Memory B cell (primary cell): ENCODE results near the gene DDTL.
"Not testable (repeated sequence)": the region's sequence is repeated elsewhere in the genome, so short reads cannot be mapped to it uniquely, and the experiment has no call there.

ENCODE experiments used
- ATAC-seq: fragments of 150-1000 bp; cut with Tn5 transposase; 2 replicates; pipeline ENCODE4 v1.10.0; 2021; ENCODE audit warnings: low read depth, mild to moderate bottlenecking, moderate library complexity
- DNase-seq, 2 donors: peaks; one replicate each; pipeline ENCODE4 v3.0.0; 2022; ENCODE audit warnings: low spot score in 2 of 2
- H3K27ac Mint-ChIP-seq: one replicate; pipeline ENCODE4 v1.8.0; 2022; ENCODE audit warnings: mild to moderate bottlenecking, moderate library complexity, mixed read lengths
- H3K27me3 Mint-ChIP-seq: one replicate; pipeline ENCODE4 v1.8.0; 2022; ENCODE audit warnings: mixed read lengths
- H3K36me3 Mint-ChIP-seq: one replicate; pipeline ENCODE4 v1.8.0; 2022; ENCODE audit warnings: mild to moderate bottlenecking, mixed read lengths
- H3K4me1 Mint-ChIP-seq: one replicate; pipeline ENCODE4 v1.8.0; 2022; ENCODE audit warnings: mixed read lengths
- H3K4me3 Mint-ChIP-seq: one replicate; pipeline ENCODE4 v1.8.0; 2022; ENCODE audit warnings: mild to moderate bottlenecking, moderate library complexity, mixed read lengths
- H3K9me3 Mint-ChIP-seq: one replicate; pipeline ENCODE4 v1.8.0; 2022; ENCODE audit warnings: mixed read lengths

Gene DDTL

GRCh38 chr22:23954193-23954990, 12.3 kb upstream of the DDTL start:
- DNase-seq, H3K27me3 Mint-ChIP-seq, H3K36me3 Mint-ChIP-seq, H3K4me3 Mint-ChIP-seq, H3K9me3 Mint-ChIP-seq, H3K27ac Mint-ChIP-seq, H3K4me1 Mint-ChIP-seq, ATAC-seq: not testable (repeated sequence)

DNA sequence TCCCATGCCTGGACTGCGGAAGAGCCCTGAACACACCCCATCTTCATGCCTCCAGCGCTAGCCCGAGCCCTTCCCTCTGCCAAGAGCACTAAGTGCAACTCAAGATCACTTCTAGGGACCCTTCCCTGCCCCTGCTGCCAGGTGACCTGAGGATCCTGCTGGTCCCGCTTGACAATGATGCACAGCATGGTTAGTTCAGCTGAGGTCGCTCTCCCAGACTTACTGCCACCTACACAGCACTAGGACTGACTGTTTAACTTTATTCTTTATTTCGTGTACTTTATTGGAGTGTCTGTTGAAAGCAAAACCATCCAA, 11.7 kb upstream of the DDTL start:
- H3K27ac Mint-ChIP-seq, H3K4me3 Mint-ChIP-seq, H3K27me3 Mint-ChIP-seq, DNase-seq, H3K4me1 Mint-ChIP-seq, H3K36me3 Mint-ChIP-seq, ATAC-seq, H3K9me3 Mint-ChIP-seq: not testable (repeated sequence)

GRCh38 chr22:23955886-23956285, 10.8 kb upstream of the DDTL start:
- not testable (repeated sequence) for H3K4me1 Mint-ChIP-seq, H3K4me3 Mint-ChIP-seq, H3K9me3 Mint-ChIP-seq, ATAC-seq, H3K27me3 Mint-ChIP-seq, H3K36me3 Mint-ChIP-seq, DNase-seq, H3K27ac Mint-ChIP-seq

- DNase-seq (peak; percentile 72 to 90), ATAC-seq (peak; percentile 85)
- H3K4me3 Mint-ChIP-seq, H3K27ac Mint-ChIP-seq, H3K4me1 Mint-ChIP-seq, H3K27me3 Mint-ChIP-seq, H3K36me3 Mint-ChIP-seq, H3K9me3 Mint-ChIP-seq: not testable (repeated sequence)
Measured at GRCh38 chr22:23956301-23956900, 10.3 kb upstream of the DDTL start.

DNA sequence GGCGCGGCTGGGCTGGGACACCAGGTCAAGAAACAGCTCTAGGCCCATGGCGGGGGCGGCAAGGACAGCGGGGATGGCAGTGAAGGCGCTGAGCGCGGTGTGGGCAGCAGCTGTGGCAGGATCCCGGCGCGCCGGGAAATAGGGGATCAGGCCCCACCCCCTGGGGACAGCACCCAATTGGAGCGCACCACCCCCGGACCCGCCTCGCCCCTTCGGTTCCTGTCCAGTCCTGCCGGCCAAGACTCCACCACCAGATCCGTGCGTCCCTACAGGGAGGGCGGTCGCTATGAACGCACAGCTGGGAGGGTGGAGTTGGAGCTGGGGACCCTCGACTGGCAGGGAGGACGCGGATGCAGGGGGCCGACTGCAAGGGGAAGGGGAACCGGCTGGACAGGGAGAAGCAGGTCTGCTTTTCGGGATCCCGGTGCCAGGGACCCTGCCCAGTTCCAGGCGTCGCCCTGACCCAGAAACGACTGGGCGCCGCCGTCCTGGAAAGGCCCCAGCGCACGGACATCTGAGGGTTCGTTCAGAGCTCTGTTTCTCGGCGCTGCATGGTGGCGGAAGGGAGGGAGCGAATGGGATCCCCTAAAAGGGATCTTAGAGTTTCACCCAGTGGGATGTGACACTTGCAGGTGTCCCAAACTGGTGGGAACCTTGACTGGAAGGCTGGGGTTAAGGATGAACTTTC, 5.5 kb upstream of the DDTL start, which contains the start of gene GSTT2B:
TSS of gene GSTT2B (minus strand) at position 112 of the 688 bp plus-strand sequence. CDS start at position 48, 64 bp downstream.
- not testable (repeated sequence) for ATAC-seq, H3K4me3 Mint-ChIP-seq, H3K27ac Mint-ChIP-seq, DNase-seq, H3K9me3 Mint-ChIP-seq, H3K4me1 Mint-ChIP-seq, H3K36me3 Mint-ChIP-seq, H3K27me3 Mint-ChIP-seq

DNA sequence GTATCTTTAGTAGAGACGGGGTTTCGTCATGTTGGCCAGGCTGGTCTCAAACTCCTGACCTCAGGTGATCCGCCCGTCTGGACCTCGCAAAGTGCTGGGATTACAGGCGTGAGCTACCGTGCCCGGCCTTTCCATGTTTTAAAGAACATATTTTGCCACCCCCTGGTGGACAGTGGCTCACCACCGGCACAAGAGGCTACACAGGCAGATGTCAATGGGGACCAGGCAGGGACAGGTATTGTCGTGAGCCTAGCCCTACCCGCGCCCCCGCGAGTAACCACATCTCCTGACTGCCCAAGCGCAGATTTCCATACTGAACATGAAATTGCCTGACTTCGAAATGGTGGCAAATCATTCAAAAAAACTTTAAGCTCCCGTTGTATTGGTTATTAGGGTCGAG, 594 bp upstream of the DDTL start:
- not testable (repeated sequence) for DNase-seq, H3K9me3 Mint-ChIP-seq
- peak; percentile 57 for ATAC-seq

DNA sequence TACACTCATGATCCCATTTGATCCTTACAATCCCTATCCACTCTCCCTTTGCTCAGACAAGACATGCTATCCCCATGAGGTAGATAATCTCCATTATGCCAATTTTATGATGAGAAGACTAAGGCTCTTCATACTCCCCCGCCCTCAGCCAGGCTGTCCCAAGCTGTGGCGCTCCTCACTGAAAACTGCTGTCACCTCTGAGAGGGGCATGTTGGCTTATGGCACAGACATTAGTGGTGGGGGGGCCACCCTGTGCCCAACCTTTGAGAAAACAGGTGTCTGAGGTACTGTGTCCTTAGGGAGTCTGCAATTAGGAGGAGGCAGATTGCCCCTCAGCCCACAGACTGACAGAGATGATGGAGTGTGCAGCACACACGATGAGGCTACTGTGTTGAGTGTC, 2.4 kb downstream of the DDTL start:
- no peaks in the 10 kb centered on the region for H3K9me3 Mint-ChIP-seq
- no peak for ATAC-seq

More for the DNA sequence above, 594 bp upstream of the DDTL start:
- H3K27ac Mint-ChIP-seq, H3K36me3 Mint-ChIP-seq, H3K27me3 Mint-ChIP-seq, H3K4me1 Mint-ChIP-seq, H3K4me3 Mint-ChIP-seq: not testable (repeated sequence)

DNA sequence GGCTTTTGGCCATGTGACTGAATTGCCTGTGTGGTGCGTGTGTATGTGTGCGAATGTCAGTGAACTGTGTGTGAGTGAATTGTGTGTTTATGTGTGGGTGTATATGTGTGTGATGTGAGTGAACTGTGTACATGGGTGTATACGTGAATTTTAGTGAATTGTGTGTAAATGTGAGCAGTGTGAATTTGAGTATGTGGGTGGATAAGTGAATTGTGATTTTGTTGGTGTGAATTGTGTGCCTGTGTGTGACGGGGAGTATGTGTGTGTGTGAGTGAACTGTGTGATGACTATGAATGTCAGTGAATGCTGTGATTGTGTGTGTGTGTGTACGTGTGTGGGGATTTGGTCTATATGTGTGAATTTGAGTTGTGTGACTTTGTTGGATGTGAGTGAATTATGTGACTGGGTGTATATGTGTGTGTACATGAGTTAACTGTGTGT, 3.5 kb downstream of the DDTL start:
- Mint-ChIP-seq H3K9me3 (no peaks in the 10 kb centered on the region), H3K27ac (peak overlapping the region; percentile 0), H3K4me3 (no peak overlapping the region), H3K36me3 (peaks cover 10% of the 10 kb centered on the region), H3K27me3 (no peaks in the 10 kb centered on the region), H3K4me1 (peaks cover 7% of the 10 kb centered on the region)
- ATAC-seq (no peak), DNase-seq (no peak)

More for the DNA sequence above, 2.4 kb downstream of the DDTL start:
- Mint-ChIP-seq H3K27me3 (no peaks in the 10 kb centered on the region), H3K4me1 (peaks cover 7% of the 10 kb centered on the region), H3K4me3 (no peak overlapping the region), H3K27ac (no peak overlapping the region), H3K36me3 (peaks cover 10% of the 10 kb centered on the region)
- DNase-seq, result no peak

GRCh38 chr22:23970816-23971486, 4.3 kb downstream of the DDTL start:
- Mint-ChIP-seq H3K27me3 (no peaks in the 10 kb centered on the region), H3K4me1 (peaks cover 7% of the 10 kb centered on the region), H3K4me3 (no peak overlapping the region), H3K9me3 (no peaks in the 10 kb centered on the region), H3K36me3 (peaks cover 10% of the 10 kb centered on the region), H3K27ac (peak overlapping the region; percentile 0)
- DNase-seq, result no peak
- ATAC-seq, result no peak

- ATAC-seq, H3K4me1 Mint-ChIP-seq, H3K9me3 Mint-ChIP-seq, DNase-seq, H3K27ac Mint-ChIP-seq, H3K27me3 Mint-ChIP-seq, H3K36me3 Mint-ChIP-seq, H3K4me3 Mint-ChIP-seq: not testable (repeated sequence)
Measured at GRCh38 chr22:23971927-23972326, 5.2 kb downstream of the DDTL start.

GRCh38 chr22:23974345-23974744, 7.7 kb downstream of the DDTL start, which contains the start of gene DDT:
DDT (minus strand) TSS chr22:23974441; CDS start chr22:23974414, 27 bp downstream.
- H3K9me3 Mint-ChIP-seq, H3K4me1 Mint-ChIP-seq, H3K4me3 Mint-ChIP-seq, H3K27ac Mint-ChIP-seq, H3K27me3 Mint-ChIP-seq, H3K36me3 Mint-ChIP-seq, DNase-seq: not testable (repeated sequence)
- ATAC-seq, result peak; percentile 94

DNA sequence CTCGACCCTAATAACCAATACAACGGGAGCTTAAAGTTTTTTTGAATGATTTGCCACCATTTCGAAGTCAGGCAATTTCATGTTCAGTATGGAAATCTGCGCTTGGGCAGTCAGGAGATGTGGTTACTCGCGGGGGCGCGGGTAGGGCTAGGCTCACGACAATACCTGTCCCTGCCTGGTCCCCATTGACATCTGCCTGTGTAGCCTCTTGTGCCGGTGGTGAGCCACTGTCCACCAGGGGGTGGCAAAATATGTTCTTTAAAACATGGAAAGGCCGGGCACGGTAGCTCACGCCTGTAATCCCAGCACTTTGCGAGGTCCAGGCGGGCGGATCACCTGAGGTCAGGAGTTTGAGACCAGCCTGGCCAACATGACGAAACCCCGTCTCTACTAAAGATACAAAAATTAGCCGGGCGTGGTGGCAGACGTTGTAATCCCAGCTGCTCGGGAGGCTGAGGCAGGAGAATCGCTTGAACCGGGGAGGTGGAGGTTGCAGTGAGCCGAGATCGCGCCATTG, 8.2 kb downstream of the DDTL start:
- not testable (repeated sequence) for DNase-seq, H3K4me1 Mint-ChIP-seq, H3K27ac Mint-ChIP-seq, H3K4me3 Mint-ChIP-seq, H3K9me3 Mint-ChIP-seq, H3K36me3 Mint-ChIP-seq, H3K27me3 Mint-ChIP-seq
- peak; percentile 60 for ATAC-seq

DNA sequence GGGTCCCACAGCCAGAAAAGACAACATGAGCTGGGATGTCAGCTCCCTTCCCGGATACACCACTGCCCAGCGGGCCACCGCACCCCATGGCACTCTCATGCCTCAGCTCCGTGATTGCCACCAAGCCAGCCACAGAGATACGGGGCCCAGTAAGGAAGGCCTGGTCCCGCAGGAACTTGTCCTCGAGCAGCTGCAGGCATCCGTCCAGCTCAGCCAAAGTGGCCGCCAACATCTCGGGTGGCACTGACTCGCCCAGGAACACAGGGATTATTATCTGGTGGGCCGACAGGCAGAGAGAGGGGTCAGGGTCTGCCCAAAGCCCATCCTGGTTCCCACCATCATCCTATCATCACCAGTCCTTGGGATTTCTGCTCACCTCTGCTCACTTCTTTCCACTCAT, 10.6 kb downstream of the DDTL start:
- H3K4me3 Mint-ChIP-seq, ATAC-seq, DNase-seq, H3K4me1 Mint-ChIP-seq, H3K27ac Mint-ChIP-seq, H3K9me3 Mint-ChIP-seq, H3K36me3 Mint-ChIP-seq, H3K27me3 Mint-ChIP-seq: not testable (repeated sequence)
